ENCODE measurements around the gene GAB2.

DNA sequence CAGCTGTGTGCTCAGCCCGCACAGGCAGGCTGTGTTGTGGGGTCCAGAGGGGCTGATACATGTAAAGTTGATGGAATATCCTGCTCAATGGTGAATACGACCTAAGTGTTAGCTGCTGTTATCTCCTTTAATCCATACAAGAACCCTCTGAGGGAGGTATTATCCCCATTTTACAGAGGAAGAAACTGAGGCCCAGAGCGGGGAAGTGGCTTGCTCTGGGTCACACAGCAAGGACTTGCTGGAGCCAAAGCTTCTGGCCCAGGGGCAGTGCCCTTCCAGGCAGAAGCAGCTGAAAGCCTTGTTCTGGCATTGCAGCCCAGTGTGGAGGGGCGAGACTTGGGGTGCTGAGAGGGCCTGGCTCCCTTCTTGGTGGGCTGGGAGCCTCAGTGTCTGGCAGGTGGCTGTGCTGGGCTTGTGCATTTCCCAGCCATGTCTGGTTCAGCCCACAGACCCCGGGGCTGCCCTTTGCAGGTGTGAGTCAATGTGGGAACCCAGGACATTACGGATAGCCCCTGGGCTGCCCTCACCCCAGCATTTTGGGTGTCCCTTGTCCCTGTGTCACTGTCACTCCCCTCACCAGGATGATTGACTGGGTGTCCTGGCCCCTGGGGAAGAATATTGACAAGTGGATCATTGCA, 218.5 kb downstream of the GAB2 start:
- TF ChIP-seq EZH2 (IDR thresholded peaks at IDR 0.05), result no peak
- no peak for TF ChIP-seq POLR2AphosphoS5 (IDR thresholded peaks at IDR 0.05; ENCODE audit: borderline replicate concordance, low read depth, low read length)
- TF ChIP-seq FOXP2 (optimal IDR thresholded peaks at IDR 0.05; ENCODE audit: control extremely low read depth, extremely low read length, insufficient read depth), result no peak

Measured in SK-N-MC (cell line).